Measurements from ENCODE around the gene LTB. TPM values are rescaled to one million over a fixed set of nuclear protein-coding genes. Genes with fewer than 3 reads are reported as not detected.
A peak's percentile ranks its signal among the peaks of the same experiment; 100 is the strongest.
"Not testable (repeated sequence)": the region's sequence is repeated elsewhere in the genome, so short reads cannot be mapped to it uniquely, and the experiment has no call there.

The LTB gene
- total RNA-seq, 1 experiment from 2014 or later, result not detected

- no peak for DNase-seq (ENCODE audit: low read depth)
These were observed 27.5 kb upstream of the LTB start for GRCh38 chr6:31609519-31610406.

GRCh38 chr6:31607317-31607716, 25.1 kb upstream of the LTB start:
- no peak for DNase-seq (ENCODE audit: low read depth)

GRCh38 chr6:31597006-31597405, 14.8 kb upstream of the LTB start:
- peak; percentile 48 for DNase-seq (ENCODE audit: low read depth)

- DNase-seq (ENCODE audit: low read depth), result no peak
These were observed 10.2 kb upstream of the LTB start for GRCh38 chr6:31592396-31592771.

GRCh38 chr6:31590691-31591090, 8.5 kb upstream of the LTB start:
- not testable (repeated sequence) for DNase-seq (ENCODE audit: low read depth)

GRCh38 chr6:31588871-31589650, 6.8 kb upstream of the LTB start:
- no peak for DNase-seq (ENCODE audit: low read depth)

GRCh38 chr6:31587791-31588777, 5.9 kb upstream of the LTB start:
- DNase-seq (ENCODE audit: low read depth), result no peak

- no peak for DNase-seq (ENCODE audit: low read depth)
These were observed 4.5 kb upstream of the LTB start for GRCh38 chr6:31586599-31587281.

GRCh38 chr6:31586008-31586407, 3.8 kb upstream of the LTB start, which contains the start of gene LST1:
Gene LST1 (plus strand): TSS chr6:31586277. CDS start chr6:31587300, 1,023 bp downstream.
- no peak for DNase-seq (ENCODE audit: low read depth)

- DNase-seq (ENCODE audit: low read depth), result no peak
These were observed 3.3 kb upstream of the LTB start for GRCh38 chr6:31585491-31585890.

- DNase-seq (ENCODE audit: low read depth), result no peak
These were observed 592 bp downstream of the LTB start for GRCh38 chr6:31581434-31582229.

- DNase-seq (ENCODE audit: low read depth), result peak; percentile 73
These were observed 1.3 kb downstream of the LTB start for GRCh38 chr6:31580807-31581433.

GRCh38 chr6:31580438-31580740, 1.8 kb downstream of the LTB start:
- no peak for DNase-seq (ENCODE audit: low read depth)

GRCh38 chr6:31579546-31580437, 2.4 kb downstream of the LTB start:
- no peak for DNase-seq (ENCODE audit: low read depth)

GRCh38 chr6:31579119-31579505, 3.1 kb downstream of the LTB start:
- DNase-seq (ENCODE audit: low read depth), result no peak

GRCh38 chr6:31578184-31579118, 3.8 kb downstream of the LTB start:
- DNase-seq (ENCODE audit: low read depth), result no peak

- DNase-seq (ENCODE audit: low read depth), result no peak
These were observed 4.7 kb downstream of the LTB start for GRCh38 chr6:31577579-31577966.
